ENCODE data around the gene PYHIN1. TPM values are rescaled to one million over a fixed set of nuclear protein-coding genes. Genes with fewer than 3 reads are reported as not detected.
"Not testable (repeated sequence)": the region's sequence is repeated elsewhere in the genome, so short reads cannot be mapped to it uniquely, and the experiment has no call there.

Gene PYHIN1
- total and polyA plus RNA-seq, 12 donors: 0.11 to 2.8 (median 0.34) TPM; not detected in 1

GRCh38 chr1:159009704-159010361 lies 78.5 kb downstream of the PYHIN1 start, which contains the start of gene IFI16:
IFI16 (plus strand) TSS chr1:159009907; CDS start chr1:159014681, 4,774 bp downstream.
- TF ChIP-seq CTCF (IDR thresholded peaks at IDR 0.05) (no peak), POLR2A (IDR thresholded peaks at IDR 0.05) (peak in 1 of 2 donors; percentile 86)
- Histone ChIP-seq H3K9me3 (replicated peaks in 1 of 3) (no peaks in the 10 kb centered on the region), H3K36me3 (replicated peaks in 1 of 2) (no peaks in the 10 kb centered on the region), H3K4me3 (peak within 1 kb of the TSS in 3 of 4 donors; percentile 32 to 60 (median 34)), H3K27me3 (no peaks in the 10 kb centered on the region), H3K4me1 (replicated peaks in 1 of 2) (peaks cover 0 to 50% of the 10 kb centered on the region in 2 donors), H3K27ac (peak within 1 kb of the TSS; percentile 69 to 89 (median 83))
- DNase-seq: peak; percentile 50 to 86 (median 77)
- intact Hi-C loops (cut with DNase I): no loop called here
- 1 to 3% (median 1%) methylated on average over 5 of the region's 5 CpGs for WGBS, 4 donors

DNA sequence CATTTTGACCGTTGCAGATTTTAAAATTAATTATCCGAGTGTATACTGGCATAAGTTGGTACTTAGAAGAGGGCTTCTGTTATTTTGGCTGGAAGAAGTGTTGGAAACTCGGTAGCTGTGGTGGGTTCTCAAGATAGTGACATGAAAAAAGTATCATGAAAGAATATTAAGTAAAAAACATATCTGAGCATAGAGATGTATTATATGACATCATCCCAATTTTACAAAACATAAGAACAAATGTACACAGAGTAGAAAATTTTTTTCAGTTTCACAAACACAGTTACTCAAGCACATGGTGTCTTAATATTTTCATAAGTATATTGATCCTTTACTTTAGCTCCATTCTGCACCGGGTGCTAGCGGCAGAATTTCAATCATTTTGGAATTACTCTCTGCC lies 79.0 kb downstream of the PYHIN1 start:
- Histone ChIP-seq H3K36me3 (replicated peaks in 1 of 2) (peaks cover 0 to 1% of the 10 kb centered on the region in 2 donors), H3K4me1 (replicated peaks in 1 of 2) (peaks cover 0 to 55% of the 10 kb centered on the region in 2 donors), H3K4me3 (peak overlapping the region in 3 of 4 donors; percentile 32 to 60 (median 34)), H3K27me3 (no peaks in the 10 kb centered on the region), H3K27ac (peak overlapping the region; percentile 69 to 89 (median 83)), H3K9me3 (replicated peaks in 1 of 3) (no peaks in the 10 kb centered on the region)
- 8 to 18% (median 15%) methylated on average over 5 of the region's 5 CpGs for WGBS, 4 donors
- no peak for TF ChIP-seq CTCF (IDR thresholded peaks at IDR 0.05)
- TF ChIP-seq POLR2A (IDR thresholded peaks at IDR 0.05): no peak
- intact Hi-C loops (cut with DNase I): no loop called here
- no peak for DNase-seq

DNA sequence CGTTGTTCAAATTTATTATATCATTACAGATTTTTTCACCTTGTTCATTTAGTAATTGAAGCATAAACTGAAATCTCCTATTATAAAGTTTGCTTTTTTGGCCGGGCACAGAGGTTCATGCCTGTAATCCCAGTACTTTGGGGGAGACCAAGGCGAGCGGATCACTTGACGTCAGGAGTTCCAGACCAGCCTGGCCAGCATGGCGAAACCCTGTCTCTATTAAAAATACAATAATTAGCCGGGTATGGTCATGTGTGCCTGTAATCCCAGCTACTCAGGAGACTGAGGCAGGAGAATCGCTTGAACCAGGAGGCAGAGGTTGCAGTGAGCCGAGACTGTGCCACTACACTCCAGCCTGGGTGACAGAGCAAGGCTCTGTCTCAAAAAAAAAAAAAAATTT lies 79.6 kb downstream of the PYHIN1 start:
- DNase-seq; intact Hi-C loops (cut with DNase I); H3K27me3 ChIP-seq; H3K9me3 ChIP-seq (replicated peaks in 1 of 3); H3K36me3 ChIP-seq (replicated peaks in 1 of 2): not testable (repeated sequence)
- H3K4me1 ChIP-seq (replicated peaks in 1 of 2): peaks cover 0 to 55% of the 10 kb centered on the region in 2 donors
- WGBS, 4 donors: 29 to 49% (median 43%) methylated on average over 9 of the region's 9 CpGs
- peak overlapping the region in 3 of 4 donors; percentile 32 to 60 (median 34) for H3K4me3 ChIP-seq
- peak overlapping the region; percentile 63 to 89 (median 80) for H3K27ac ChIP-seq

- TF ChIP-seq POLR2A (IDR thresholded peaks at IDR 0.05) (no peak), CTCF (IDR thresholded peaks at IDR 0.05) (no peak)
- no peak for DNase-seq
- intact Hi-C loops (cut with DNase I): no loop called here
- H3K4me3 ChIP-seq: peak overlapping the region in 1 of 4 donors; percentile 60
- H3K27ac ChIP-seq: peak overlapping the region in 2 of 5 donors; percentile 36 to 55
- peaks cover 0 to 15% of the 10 kb centered on the region in 2 donors for H3K36me3 ChIP-seq (replicated peaks in 1 of 2)
- H3K9me3 ChIP-seq (replicated peaks in 1 of 3): no peaks in the 10 kb centered on the region
- peaks cover 0 to 59% of the 10 kb centered on the region in 2 donors for H3K4me1 ChIP-seq (replicated peaks in 1 of 2)
- no peaks in the 10 kb centered on the region for H3K27me3 ChIP-seq
These were observed 80.4 kb downstream of the PYHIN1 start for GRCh38 chr1:159011751-159012150.
